ENCODE data around the gene MCRS1. TPM values are rescaled to one million over a fixed set of nuclear protein-coding genes. Genes with fewer than 3 reads are reported as not detected.

MCRS1 gene
- polyA plus RNA-seq, 2 donors: 40.0 to 45.0 TPM

DNA sequence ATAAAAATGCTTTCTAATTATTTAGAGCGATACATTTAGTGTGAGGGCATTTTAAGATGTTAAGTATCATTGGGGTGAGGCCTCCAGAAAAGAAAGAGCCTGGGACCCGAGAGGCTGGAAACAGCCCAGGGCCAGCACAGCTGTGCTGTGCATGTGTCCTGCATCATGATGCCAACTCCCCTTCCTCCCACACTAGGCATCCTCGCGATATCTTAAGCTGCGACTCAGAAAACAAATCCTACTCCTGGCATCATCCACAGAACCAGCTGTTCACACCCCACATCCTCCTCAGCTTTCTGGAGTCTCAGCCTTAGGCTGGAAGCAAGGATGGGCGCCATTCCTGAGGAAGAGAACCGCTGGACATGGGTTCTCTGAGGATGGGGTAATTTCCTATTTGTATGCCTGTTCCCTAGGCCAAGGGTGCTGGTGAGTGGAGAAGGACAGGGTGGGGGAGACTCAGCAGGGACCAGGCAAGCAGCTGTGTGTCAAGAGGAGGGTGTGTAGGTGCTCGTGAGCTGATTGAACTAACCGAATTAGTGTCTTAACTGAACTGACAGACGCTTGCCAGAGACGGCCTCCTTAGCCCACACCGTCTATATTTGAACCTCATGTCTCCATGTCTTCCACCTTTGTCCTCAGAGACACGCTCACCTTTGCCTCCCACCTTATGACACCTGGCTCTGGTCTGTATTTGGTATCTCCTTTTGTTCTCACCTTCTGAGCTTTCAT, 15.6 kb upstream of the MCRS1 start:
- peaks cover 0 to 3% of the 10 kb centered on the region in 2 donors for H3K36me3 ChIP-seq (ENCODE audit: control insufficient read depth in 2 of 2, insufficient read depth in 2 of 2, low read length in 1 of 2)
- 64 to 76% methylated on average over 13 of the region's 13 CpGs for WGBS, 2 donors
- no peak overlapping the region for H3K27ac ChIP-seq (ENCODE audit: low read depth in 2 of 2, low read length in 1 of 2)
- H3K4me1 ChIP-seq (ENCODE audit: control insufficient read depth in 2 of 2, insufficient read depth in 2 of 2, low read length in 1 of 2): peaks cover 3% of the 10 kb centered on the region in 2 donors
- no peaks in the 10 kb centered on the region for H3K27me3 ChIP-seq (ENCODE audit: control insufficient read depth in 1 of 2, insufficient read depth in 2 of 2, low read length in 2 of 2)
- no peak overlapping the region for H3K4me3 ChIP-seq (ENCODE audit: low read depth in 1 of 2, low read length in 2 of 2)
- H3K9me3 ChIP-seq (ENCODE audit: control insufficient read depth in 2 of 2, insufficient read depth in 1 of 2, low read depth in 1 of 2, low read length in 1 of 2): no peaks in the 10 kb centered on the region

DNA sequence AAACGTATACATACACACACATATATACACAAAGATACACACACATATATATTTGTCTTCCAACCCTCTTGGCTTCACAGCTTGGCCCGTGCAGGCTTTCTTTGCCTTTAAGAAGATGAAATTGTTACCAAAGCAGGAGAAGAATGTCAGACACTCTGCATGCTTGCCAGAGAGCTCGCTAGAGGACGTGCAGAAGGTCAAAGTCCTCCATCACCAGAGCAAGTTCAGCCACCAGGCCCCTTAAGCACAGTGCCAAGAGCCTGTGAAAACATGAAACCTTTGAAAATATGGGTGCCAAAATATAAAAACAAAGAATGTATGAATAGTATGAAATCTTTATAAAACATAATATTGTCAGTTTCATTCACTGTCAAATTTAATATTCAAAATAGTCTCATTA, 14.9 kb upstream of the MCRS1 start:
- H3K4me1 ChIP-seq (ENCODE audit: control insufficient read depth in 2 of 2, insufficient read depth in 2 of 2, low read length in 1 of 2): peaks cover 3% of the 10 kb centered on the region in 2 donors
- 40 to 44% methylated on average over 4 of the region's 4 CpGs for WGBS, 2 donors
- H3K27ac ChIP-seq (ENCODE audit: low read depth in 2 of 2, low read length in 1 of 2): no peak overlapping the region

DNA sequence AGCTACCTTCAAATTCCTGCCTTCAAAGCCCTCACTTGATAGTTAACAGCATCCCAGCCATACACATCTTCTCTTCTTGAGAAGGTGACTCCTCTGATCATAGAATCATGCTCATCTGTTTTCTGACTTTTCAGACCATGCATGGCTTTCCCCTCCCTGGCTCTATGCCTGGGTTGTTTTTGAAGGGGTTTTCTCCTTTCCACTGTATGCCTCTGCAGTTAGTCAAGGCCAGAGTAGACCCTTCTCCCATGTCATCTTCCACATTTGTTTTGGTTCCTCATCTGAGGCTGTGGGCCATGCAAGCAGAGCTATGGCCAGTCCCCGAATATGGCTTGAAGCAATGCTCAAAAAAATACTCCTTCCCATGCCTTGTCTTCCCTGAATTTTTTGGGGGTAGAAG, 14.3 kb upstream of the MCRS1 start:
- Histone ChIP-seq H3K36me3 (ENCODE audit: control insufficient read depth in 2 of 2, insufficient read depth in 2 of 2, low read length in 1 of 2) (peaks cover 0 to 7% of the 10 kb centered on the region in 2 donors), H3K4me3 (ENCODE audit: low read depth in 1 of 2, low read length in 2 of 2) (no peak overlapping the region), H3K4me1 (ENCODE audit: control insufficient read depth in 2 of 2, insufficient read depth in 2 of 2, low read length in 1 of 2) (peaks cover 3% of the 10 kb centered on the region in 2 donors), H3K27me3 (ENCODE audit: control insufficient read depth in 1 of 2, insufficient read depth in 2 of 2, low read length in 2 of 2) (no peaks in the 10 kb centered on the region), H3K27ac (ENCODE audit: low read depth in 2 of 2, low read length in 1 of 2) (no peak overlapping the region), H3K9me3 (ENCODE audit: control insufficient read depth in 2 of 2, insufficient read depth in 1 of 2, low read depth in 1 of 2, low read length in 1 of 2) (no peaks in the 10 kb centered on the region)
- 77 to 82% methylated on average over 1 of the region's 1 CpG for WGBS, 2 donors

More for the DNA sequence above, 14.9 kb upstream of the MCRS1 start:
- H3K36me3 ChIP-seq (ENCODE audit: control insufficient read depth in 2 of 2, insufficient read depth in 2 of 2, low read length in 1 of 2): peaks cover 0 to 4% of the 10 kb centered on the region in 2 donors
- no peak overlapping the region for H3K4me3 ChIP-seq (ENCODE audit: low read depth in 1 of 2, low read length in 2 of 2)
- H3K27me3 ChIP-seq (ENCODE audit: control insufficient read depth in 1 of 2, insufficient read depth in 2 of 2, low read length in 2 of 2): no peaks in the 10 kb centered on the region
- H3K9me3 ChIP-seq (ENCODE audit: control insufficient read depth in 2 of 2, insufficient read depth in 1 of 2, low read depth in 1 of 2, low read length in 1 of 2): no peaks in the 10 kb centered on the region

DNA sequence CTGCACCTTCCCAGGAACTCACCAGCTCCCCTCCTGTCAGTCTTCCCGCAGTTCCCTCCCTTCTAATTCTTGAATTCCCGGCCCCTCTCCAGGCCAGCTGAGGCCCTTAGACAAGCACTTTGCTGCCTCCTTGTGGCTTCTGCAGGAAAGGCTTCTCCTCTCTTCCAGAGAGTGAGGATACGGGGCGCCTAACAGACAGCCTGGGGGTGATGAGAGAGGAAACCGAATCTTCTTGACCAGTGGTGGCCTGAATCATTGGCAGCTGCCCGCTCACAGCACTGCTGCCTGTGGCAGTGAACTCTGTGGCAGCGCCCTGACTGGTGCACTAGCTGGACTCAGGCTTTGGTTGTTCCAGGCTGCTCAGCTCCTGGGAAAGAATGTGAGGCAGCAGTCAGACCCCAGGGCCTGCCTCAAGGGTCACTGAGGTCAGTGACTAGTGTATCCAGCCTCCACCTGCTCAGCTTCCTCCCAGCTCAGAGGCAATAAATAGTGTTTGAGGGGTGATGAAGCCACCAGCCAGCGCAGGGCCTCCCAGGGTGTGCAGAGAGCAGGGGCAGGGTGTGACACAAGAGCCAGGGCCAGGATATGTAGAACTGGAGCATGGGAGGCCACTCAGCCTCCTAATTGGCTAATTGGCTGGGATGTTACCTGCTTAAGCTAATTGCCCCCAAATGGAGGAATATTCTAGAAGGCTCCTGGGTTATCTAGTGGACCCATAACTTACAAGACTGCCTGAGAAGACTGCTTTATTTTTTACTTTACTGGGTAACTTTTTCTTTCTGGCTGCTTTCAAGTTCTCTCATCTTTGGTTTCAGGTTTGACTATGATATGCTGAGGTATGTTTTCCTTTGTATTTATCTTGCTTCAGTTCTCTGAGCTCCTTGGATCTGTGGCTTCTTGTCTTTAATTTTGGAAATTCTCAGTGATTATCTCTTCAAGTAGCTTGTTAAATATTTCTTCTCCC, 12.9 kb upstream of the MCRS1 start:
- Histone ChIP-seq H3K4me3 (ENCODE audit: low read depth in 1 of 2, low read length in 2 of 2) (no peak overlapping the region), H3K4me1 (ENCODE audit: control insufficient read depth in 2 of 2, insufficient read depth in 2 of 2, low read length in 1 of 2) (peaks cover 3% of the 10 kb centered on the region in 2 donors), H3K27ac (ENCODE audit: low read depth in 2 of 2, low read length in 1 of 2) (no peak overlapping the region), H3K9me3 (ENCODE audit: control insufficient read depth in 2 of 2, insufficient read depth in 1 of 2, low read depth in 1 of 2, low read length in 1 of 2) (no peaks in the 10 kb centered on the region), H3K36me3 (ENCODE audit: control insufficient read depth in 2 of 2, insufficient read depth in 2 of 2, low read length in 1 of 2) (peaks cover 0 to 3% of the 10 kb centered on the region in 2 donors), H3K27me3 (ENCODE audit: control insufficient read depth in 1 of 2, insufficient read depth in 2 of 2, low read length in 2 of 2) (no peaks in the 10 kb centered on the region)
- WGBS, 2 donors: 29 to 34% methylated on average over 8 of the region's 8 CpGs

DNA sequence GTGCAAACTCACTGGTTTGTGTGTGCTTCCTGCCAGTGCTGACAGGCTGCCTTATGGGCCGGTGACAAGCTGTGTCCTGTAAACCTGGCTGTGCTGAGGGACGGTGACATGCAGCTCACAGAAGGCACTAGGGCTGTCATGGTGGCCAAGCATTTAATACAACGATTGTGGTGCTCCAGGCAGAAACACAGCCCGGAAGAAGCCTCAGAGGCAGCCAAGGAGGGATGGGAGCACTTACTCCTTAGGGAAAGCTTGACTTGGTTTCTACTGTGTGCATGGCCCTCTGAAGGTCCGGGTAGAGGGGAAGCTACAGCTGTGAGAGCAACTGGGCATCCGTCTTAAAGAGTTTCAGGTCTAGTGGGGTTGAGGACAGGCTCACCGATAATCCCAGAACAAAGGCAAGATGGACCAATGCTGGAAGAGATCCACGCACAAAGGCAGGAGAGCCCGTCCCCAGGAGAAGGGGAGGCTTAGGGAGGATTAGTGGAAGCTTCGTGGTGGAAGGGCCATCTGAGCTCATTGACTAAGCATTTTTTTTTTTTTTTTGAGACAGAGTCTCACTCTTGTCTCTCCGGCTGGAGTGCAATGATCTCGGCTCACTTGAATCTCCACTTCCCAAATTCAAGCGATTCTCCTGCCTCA, 10.7 kb upstream of the MCRS1 start:
- Histone ChIP-seq H3K27me3 (ENCODE audit: control insufficient read depth in 1 of 2, insufficient read depth in 2 of 2, low read length in 2 of 2) (no peaks in the 10 kb centered on the region), H3K27ac (ENCODE audit: low read depth in 2 of 2, low read length in 1 of 2) (no peak overlapping the region), H3K4me3 (ENCODE audit: low read depth in 1 of 2, low read length in 2 of 2) (no peak overlapping the region), H3K36me3 (ENCODE audit: control insufficient read depth in 2 of 2, insufficient read depth in 2 of 2, low read length in 1 of 2) (peaks cover 0 to 3% of the 10 kb centered on the region in 2 donors), H3K4me1 (ENCODE audit: control insufficient read depth in 2 of 2, insufficient read depth in 2 of 2, low read length in 1 of 2) (peaks cover under 1 to 3% of the 10 kb centered on the region in 2 donors), H3K9me3 (ENCODE audit: control insufficient read depth in 2 of 2, insufficient read depth in 1 of 2, low read depth in 1 of 2, low read length in 1 of 2) (no peaks in the 10 kb centered on the region)
- WGBS, 2 donors: 81 to 84% methylated on average over 13 of the region's 13 CpGs

DNA sequence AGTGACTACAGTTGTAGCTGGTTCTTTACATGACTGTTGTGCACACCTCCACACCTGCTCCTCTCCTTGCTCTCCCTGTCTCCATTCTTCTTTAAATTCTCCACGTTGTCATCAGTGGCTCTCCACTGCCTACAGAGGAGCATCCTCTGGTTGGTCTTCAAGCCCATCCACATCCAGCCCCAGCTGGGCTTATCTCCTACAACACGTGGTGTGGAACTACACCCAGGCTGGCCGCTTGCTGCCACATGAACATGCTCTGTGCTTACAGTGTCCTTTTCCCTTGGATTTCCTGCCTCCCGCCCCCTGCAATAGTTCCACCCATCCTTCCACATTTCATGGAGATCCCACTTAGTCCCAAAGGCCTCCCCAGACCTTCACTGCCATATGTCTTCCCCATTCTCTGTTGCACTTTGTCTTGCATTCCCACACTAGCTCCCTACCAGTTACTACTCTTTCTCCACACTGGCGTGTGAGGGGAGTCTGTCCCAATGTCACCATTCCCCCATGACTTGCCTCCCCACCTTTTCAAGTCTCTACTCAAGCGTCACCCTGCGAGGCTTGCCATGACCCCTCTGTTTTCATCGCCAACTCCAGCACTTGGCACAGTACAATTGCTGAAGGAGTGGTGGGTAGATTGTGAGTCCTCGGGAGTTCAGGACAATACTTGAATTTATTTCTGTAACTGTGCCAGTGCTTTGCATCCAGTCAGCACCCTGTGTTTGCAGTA, 9.8 kb upstream of the MCRS1 start:
- no peaks in the 10 kb centered on the region for H3K9me3 ChIP-seq (ENCODE audit: control insufficient read depth in 2 of 2, insufficient read depth in 1 of 2, low read depth in 1 of 2, low read length in 1 of 2)
- H3K36me3 ChIP-seq (ENCODE audit: control insufficient read depth in 2 of 2, insufficient read depth in 2 of 2, low read length in 1 of 2): peaks cover 0 to 3% of the 10 kb centered on the region in 2 donors
- H3K4me3 ChIP-seq (ENCODE audit: low read depth in 1 of 2, low read length in 2 of 2): no peak overlapping the region
- H3K27ac ChIP-seq (ENCODE audit: low read depth in 2 of 2, low read length in 1 of 2): no peak overlapping the region
- WGBS, 2 donors: 75 to 81% methylated on average over 9 of the region's 9 CpGs
- H3K27me3 ChIP-seq (ENCODE audit: control insufficient read depth in 1 of 2, insufficient read depth in 2 of 2, low read length in 2 of 2): no peaks in the 10 kb centered on the region
- H3K4me1 ChIP-seq (ENCODE audit: control insufficient read depth in 2 of 2, insufficient read depth in 2 of 2, low read length in 1 of 2): peaks cover 0 to 3% of the 10 kb centered on the region in 2 donors

DNA sequence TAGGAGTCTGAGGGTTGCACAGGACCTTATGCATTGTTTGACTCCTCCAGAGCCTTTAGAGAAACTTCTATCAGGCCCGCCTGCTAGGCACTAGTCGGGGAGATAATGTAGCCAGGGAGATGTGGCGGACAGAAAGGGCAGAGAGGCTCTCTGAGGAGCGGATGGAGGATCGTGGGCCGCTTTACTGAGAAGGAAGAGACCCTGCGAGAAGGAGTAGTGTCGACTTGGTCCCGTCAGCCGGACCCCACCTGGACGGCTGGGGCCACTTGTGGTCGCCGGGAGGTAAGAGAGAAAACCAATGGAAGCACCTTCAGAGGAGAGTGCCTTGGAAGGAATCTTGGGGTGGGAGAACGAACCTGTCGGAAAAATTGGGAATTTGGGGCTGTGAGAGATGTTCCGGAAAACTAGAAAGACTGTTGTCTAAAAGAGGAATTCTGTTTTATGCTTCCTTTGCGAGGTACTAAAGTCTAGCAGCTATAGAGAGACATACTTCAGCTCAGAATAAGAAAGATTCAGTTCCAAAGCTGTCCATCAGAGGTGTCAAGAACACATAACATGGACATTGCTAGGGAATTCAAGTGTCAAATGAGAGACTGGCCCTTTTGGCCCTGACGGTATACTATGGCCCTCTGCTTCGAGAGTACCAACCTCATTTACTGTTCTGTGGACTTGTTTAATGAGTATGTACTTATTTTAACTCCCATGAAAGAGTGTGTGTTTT, 660 bp upstream of the MCRS1 start:
- Histone ChIP-seq H3K9me3 (ENCODE audit: control insufficient read depth in 2 of 2, insufficient read depth in 1 of 2, low read depth in 1 of 2, low read length in 1 of 2) (no peaks in the 10 kb centered on the region), H3K4me3 (ENCODE audit: low read depth in 1 of 2, low read length in 2 of 2) (peak overlapping the region; percentile 80 to 93), H3K27me3 (ENCODE audit: control insufficient read depth in 1 of 2, insufficient read depth in 2 of 2, low read length in 2 of 2) (no peaks in the 10 kb centered on the region), H3K27ac (ENCODE audit: low read depth in 2 of 2, low read length in 1 of 2) (peak overlapping the region; percentile 91 to 95), H3K36me3 (ENCODE audit: control insufficient read depth in 2 of 2, insufficient read depth in 2 of 2, low read length in 1 of 2) (peaks cover 9 to 12% of the 10 kb centered on the region in 2 donors), H3K4me1 (ENCODE audit: control insufficient read depth in 2 of 2, insufficient read depth in 2 of 2, low read length in 1 of 2) (peaks cover 2 to 8% of the 10 kb centered on the region in 2 donors)
- 1 to 3% methylated on average over 19 of the region's 19 CpGs for WGBS, 2 donors

DNA sequence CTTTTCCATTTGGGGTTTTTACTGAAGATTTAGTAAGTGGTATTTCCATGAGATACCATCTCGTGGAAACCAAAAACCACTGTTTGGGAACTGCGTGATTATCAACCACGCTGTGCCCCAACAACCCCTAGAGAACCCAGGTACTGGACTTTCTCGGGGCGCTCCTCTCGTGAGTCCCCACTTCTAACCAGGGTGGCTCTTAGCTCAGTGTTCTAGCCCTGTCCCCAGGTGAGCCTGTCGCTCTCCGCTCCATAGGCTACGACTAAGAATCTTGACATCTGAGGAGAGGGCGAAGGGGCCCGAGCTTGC, 686 bp downstream of the MCRS1 start:
- H3K4me3 ChIP-seq (ENCODE audit: low read depth in 1 of 2, low read length in 2 of 2): peak overlapping the region; percentile 80 to 93
- 2% methylated on average over 11 of the region's 11 CpGs for WGBS, 2 donors
- H3K27me3 ChIP-seq (ENCODE audit: control insufficient read depth in 1 of 2, insufficient read depth in 2 of 2, low read length in 2 of 2): no peaks in the 10 kb centered on the region
- H3K4me1 ChIP-seq (ENCODE audit: control insufficient read depth in 2 of 2, insufficient read depth in 2 of 2, low read length in 1 of 2): peaks cover 2 to 8% of the 10 kb centered on the region in 2 donors
- no peaks in the 10 kb centered on the region for H3K9me3 ChIP-seq (ENCODE audit: control insufficient read depth in 2 of 2, insufficient read depth in 1 of 2, low read depth in 1 of 2, low read length in 1 of 2)
- peak overlapping the region; percentile 91 to 95 for H3K27ac ChIP-seq (ENCODE audit: low read depth in 2 of 2, low read length in 1 of 2)
- H3K36me3 ChIP-seq (ENCODE audit: control insufficient read depth in 2 of 2, insufficient read depth in 2 of 2, low read length in 1 of 2): peaks cover 15 to 20% of the 10 kb centered on the region in 2 donors
